HEK293 (cell line): ENCODE measurements around the gene RNPS1.
A peak's percentile ranks its signal among the peaks of the same experiment; 100 is the strongest.

Experiments
- CTCF ChIA-PET: fragments of 350-600 bp; formaldehyde crosslinking; extraction: SDS; loops from one replicate; lab custom pipeline; 2021; ENCODE audit warnings: antibody characterized with exemption; lab: Yijun Ruan, JAX
- POLR2A ChIA-PET: fragments of 300-600 bp; formaldehyde crosslinking; extraction: SDS; loops from one replicate; lab custom pipeline; 2020; ENCODE audit warnings: antibody characterized with exemption, inconsistent platforms; lab: Yijun Ruan, JAX
- H3K27ac ChIP-seq: fragments of 200-500 bp; sonication (Bioruptor generic); 2 replicates; pipeline ENCODE4 v1.5.1; 2014; ENCODE audit warnings: low read depth, low read length, control low read depth, inconsistent platforms; ENCODE audit errors: extremely low read depth
- H3K36me3 ChIP-seq, 2 experiments: fragments of 200-500 bp in 1 of 2; sonication (Bioruptor generic) in 1 of 2; 1 replicate in 1 of 2; 2 replicates in 1 of 2; pipeline ENCODE4 v1.5.1; 2014 to 2017; ENCODE audit warnings: inconsistent platforms in 2 of 2, low read length in 2 of 2; ENCODE audit not compliant: control insufficient read depth in 2 of 2, insufficient read depth in 1 of 2
- H3K4me1 ChIP-seq: fragments of 200-500 bp; sonication (Bioruptor generic); 2 replicates; pipeline ENCODE4 v1.5.1; 2014; ENCODE audit warnings: mild to moderate bottlenecking, low read length, inconsistent platforms; ENCODE audit not compliant: control insufficient read depth, insufficient read depth
- H3K4me3 ChIP-seq: 2 replicates; pipeline ENCODE4 v1.5.1; 2011; ENCODE audit warnings: low read depth, mild to moderate bottlenecking, control low read depth, low read length, moderate library complexity
- H3K9me3 ChIP-seq: fragments of 200-500 bp; sonication (Bioruptor generic); 2 replicates; pipeline ENCODE4 v1.5.1; 2014; ENCODE audit warnings: low read depth, low read length, inconsistent platforms; ENCODE audit not compliant: control insufficient read depth, insufficient read depth
- GFI1B ChIP-seq: fragments of 450-650 bp; formaldehyde crosslinking; IDR thresholded peaks from 2 replicates; pipeline ENCODE4 v1.5.1; 2016; ENCODE audit warnings: missing biosample characterization, missing genetic modification characterization
- KLF10 ChIP-seq: fragments of 450-650 bp; IDR thresholded peaks from 2 replicates; pipeline ENCODE4 v1.5.1; 2018; ENCODE audit warnings: missing biosample characterization, mild to moderate bottlenecking, missing genetic modification characterization
- SP2 ChIP-seq: fragments of 450-650 bp; formaldehyde crosslinking; IDR thresholded peaks from 2 replicates; pipeline ENCODE4 v1.5.1; 2016; ENCODE audit warnings: missing biosample characterization, missing genetic modification characterization
- ZBTB1 ChIP-seq: fragments of 450-650 bp; formaldehyde crosslinking; IDR thresholded peaks from 2 replicates; pipeline ENCODE4 v1.5.1; 2016; ENCODE audit warnings: missing biosample characterization, missing genetic modification characterization
- ZNF138 ChIP-seq: fragments of 450-650 bp; formaldehyde crosslinking; IDR thresholded peaks from 2 replicates; pipeline ENCODE4 v1.5.1; 2016; ENCODE audit warnings: missing biosample characterization, missing genetic modification characterization, borderline replicate concordance
- ZNF19 ChIP-seq: fragments of 450-650 bp; formaldehyde crosslinking; IDR thresholded peaks from 2 replicates; pipeline ENCODE4; 2016; ENCODE audit warnings: missing biosample characterization, missing genetic modification characterization, low read depth
- ZNF23 ChIP-seq: fragments of 450-650 bp; formaldehyde crosslinking; IDR thresholded peaks from 2 replicates; pipeline ENCODE4 v1.5.1; 2016; ENCODE audit warnings: missing biosample characterization, missing genetic modification characterization, borderline replicate concordance
- ZNF544 ChIP-seq: fragments of 450-650 bp; formaldehyde crosslinking; IDR thresholded peaks from 2 replicates; pipeline ENCODE4 v1.5.0; 2017; ENCODE audit warnings: missing biosample characterization, missing genetic modification characterization
- ZNF585B ChIP-seq: fragments of 450-650 bp; formaldehyde crosslinking; IDR thresholded peaks from 2 replicates; pipeline ENCODE4 v1.5.1; 2016; ENCODE audit warnings: missing biosample characterization, missing genetic modification characterization
- ZNF677 ChIP-seq: fragments of 450-650 bp; IDR thresholded peaks from 2 replicates; pipeline ENCODE4 v1.5.0; 2018; ENCODE audit warnings: missing biosample characterization, mild to moderate bottlenecking, missing genetic modification characterization, moderate library complexity
- ZNF837 ChIP-seq: fragments of 450-650 bp; formaldehyde crosslinking; IDR thresholded peaks from 2 replicates; pipeline ENCODE4 v1.5.1; 2016; ENCODE audit warnings: missing biosample characterization, missing genetic modification characterization
- ZNF843 ChIP-seq: fragments of 450-650 bp; formaldehyde crosslinking; IDR thresholded peaks from 2 replicates; pipeline ENCODE4 v1.5.1; 2016; ENCODE audit warnings: missing biosample characterization, missing genetic modification characterization
- TF ChIP-seq, protein P1 (sequence below): fragments of 450-650 bp; formaldehyde crosslinking; conservative IDR thresholded peaks from 2 replicates; pipeline ENCODE4 v1.5.1; 2016; ENCODE audit warnings: low read depth, missing biosample characterization, missing genetic modification characterization
- TF ChIP-seq, protein P2 (sequence below): fragments of 450-650 bp; formaldehyde crosslinking; IDR thresholded peaks from 2 replicates; pipeline ENCODE4 v1.5.1; 2016; ENCODE audit warnings: missing biosample characterization, missing genetic modification characterization
- TF ChIP-seq, protein P3 (sequence below): fragments of 450-650 bp; formaldehyde crosslinking; IDR thresholded peaks from 2 replicates; pipeline ENCODE4 v1.5.1; 2016; ENCODE audit warnings: missing biosample characterization, missing genetic modification characterization, borderline replicate concordance
- TF ChIP-seq, protein P4 (sequence below): fragments of 450-650 bp; formaldehyde crosslinking; IDR thresholded peaks from 2 replicates; pipeline ENCODE4 v1.5.1; 2016; ENCODE audit warnings: missing biosample characterization, missing genetic modification characterization

The RNPS1 gene

DNA sequence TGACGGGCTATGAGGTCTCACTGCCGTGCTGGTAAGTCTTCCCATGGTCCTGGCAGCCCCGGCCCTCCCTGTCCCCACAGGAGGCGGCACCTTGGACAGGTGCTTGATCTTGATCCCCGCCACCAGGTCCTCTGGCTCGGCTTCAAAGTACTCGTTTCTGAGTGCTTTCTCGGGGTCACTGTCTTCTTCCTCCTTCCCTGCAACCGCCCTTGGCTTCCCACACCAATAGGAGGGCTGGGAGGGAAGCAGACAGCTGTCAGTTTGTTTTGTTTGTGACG, 31.9 kb upstream of the RNPS1 start:
- no peak overlapping the region for H3K4me3 ChIP-seq
- H3K4me1 ChIP-seq, result no peaks in the 10 kb centered on the region
- H3K9me3 ChIP-seq, result no peaks in the 10 kb centered on the region
- ChIA-PET POLR2A (no interaction called here), CTCF (no interaction called here)
- TF ChIP-seq ZNF23 (no peak), SP2 (tag by site-specific recombination) (0 out of 2 replicates have a peak, but pooled peaks have one; percentile 8)
- H3K36me3 ChIP-seq, result peaks cover 0 to 27% of the 10 kb centered on the region in 2 experiments; a peak in 2 of 3 replicates
- H3K27ac ChIP-seq, result no peak overlapping the region

DNA sequence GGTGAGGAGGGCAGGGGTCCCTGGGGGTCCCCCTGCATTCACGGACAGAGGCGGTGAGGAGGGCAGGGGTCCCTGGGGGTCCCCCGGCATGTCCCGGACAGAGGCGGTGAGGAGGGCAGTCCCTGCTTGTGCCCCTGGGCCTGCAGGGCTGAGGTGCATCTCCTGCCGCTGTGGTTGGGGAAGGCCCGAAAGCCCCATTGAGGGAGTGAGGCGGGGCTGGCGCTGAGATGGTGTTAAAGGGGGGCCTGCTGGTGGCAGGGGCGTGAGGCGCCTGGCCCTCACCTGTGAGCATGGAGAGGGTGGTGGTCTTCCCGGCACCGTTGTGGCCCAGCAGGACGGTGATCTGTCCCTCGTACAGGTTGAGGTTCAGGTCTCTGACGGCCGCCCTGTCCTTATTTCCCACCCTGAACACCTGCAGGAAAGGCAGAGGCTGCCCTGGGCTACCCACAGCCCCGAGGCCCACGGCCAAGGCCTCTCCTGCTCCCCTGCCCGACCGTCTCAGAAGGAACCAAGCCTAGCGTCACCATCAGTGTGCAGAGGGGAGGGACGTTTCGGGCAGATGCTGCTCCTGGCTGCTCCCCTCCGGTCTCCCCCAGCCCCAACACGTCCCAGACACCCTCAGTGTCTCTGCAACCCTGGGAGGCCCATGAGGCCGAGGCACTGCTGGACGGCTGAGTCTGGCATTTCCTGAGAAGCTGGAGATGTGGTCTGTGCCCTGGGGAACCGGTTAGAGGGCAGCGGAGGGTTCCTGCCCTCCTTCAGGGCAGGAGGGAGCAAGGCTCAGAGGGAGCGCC, 31.4 kb upstream of the RNPS1 start:
- POLR2A ChIA-PET, result no interaction called here
- H3K27ac ChIP-seq, result no peak overlapping the region
- CTCF ChIA-PET, result no interaction called here
- no peaks in the 10 kb centered on the region for H3K9me3 ChIP-seq
- peaks cover 0 to 27% of the 10 kb centered on the region in 2 experiments; a peak in 2 of 3 replicates for H3K36me3 ChIP-seq
- TF ChIP-seq ZNF677 (tag by site-specific recombination), result no peak
- no peak for TF ChIP-seq ZNF23
- no peak for TF ChIP-seq ZBTB1 (tag by site-specific recombination)
- TF ChIP-seq, protein P1, sequence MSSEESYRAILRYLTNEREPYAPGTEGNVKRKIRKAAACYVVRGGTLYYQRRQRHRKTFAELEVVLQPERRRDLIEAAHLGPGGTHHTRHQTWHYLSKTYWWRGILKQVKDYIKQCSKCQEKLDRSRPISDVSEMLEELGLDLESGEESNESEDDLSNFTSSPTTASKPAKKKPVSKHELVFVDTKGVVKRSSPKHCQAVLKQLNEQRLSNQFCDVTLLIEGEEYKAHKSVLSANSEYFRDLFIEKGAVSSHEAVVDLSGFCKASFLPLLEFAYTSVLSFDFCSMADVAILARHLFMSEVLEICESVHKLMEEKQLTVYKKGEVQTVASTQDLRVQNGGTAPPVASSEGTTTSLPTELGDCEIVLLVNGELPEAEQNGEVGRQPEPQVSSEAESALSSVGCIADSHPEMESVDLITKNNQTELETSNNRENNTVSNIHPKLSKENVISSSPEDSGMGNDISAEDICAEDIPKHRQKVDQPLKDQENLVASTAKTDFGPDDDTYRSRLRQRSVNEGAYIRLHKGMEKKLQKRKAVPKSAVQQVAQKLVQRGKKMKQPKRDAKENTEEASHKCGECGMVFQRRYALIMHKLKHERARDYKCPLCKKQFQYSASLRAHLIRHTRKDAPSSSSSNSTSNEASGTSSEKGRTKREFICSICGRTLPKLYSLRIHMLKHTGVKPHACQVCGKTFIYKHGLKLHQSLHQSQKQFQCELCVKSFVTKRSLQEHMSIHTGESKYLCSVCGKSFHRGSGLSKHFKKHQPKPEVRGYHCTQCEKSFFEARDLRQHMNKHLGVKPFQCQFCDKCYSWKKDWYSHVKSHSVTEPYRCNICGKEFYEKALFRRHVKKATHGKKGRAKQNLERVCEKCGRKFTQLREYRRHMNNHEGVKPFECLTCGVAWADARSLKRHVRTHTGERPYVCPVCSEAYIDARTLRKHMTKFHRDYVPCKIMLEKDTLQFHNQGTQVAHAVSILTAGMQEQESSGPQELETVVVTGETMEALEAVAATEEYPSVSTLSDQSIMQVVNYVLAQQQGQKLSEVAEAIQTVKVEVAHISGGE, result no peak
- TF ChIP-seq, protein P2, sequence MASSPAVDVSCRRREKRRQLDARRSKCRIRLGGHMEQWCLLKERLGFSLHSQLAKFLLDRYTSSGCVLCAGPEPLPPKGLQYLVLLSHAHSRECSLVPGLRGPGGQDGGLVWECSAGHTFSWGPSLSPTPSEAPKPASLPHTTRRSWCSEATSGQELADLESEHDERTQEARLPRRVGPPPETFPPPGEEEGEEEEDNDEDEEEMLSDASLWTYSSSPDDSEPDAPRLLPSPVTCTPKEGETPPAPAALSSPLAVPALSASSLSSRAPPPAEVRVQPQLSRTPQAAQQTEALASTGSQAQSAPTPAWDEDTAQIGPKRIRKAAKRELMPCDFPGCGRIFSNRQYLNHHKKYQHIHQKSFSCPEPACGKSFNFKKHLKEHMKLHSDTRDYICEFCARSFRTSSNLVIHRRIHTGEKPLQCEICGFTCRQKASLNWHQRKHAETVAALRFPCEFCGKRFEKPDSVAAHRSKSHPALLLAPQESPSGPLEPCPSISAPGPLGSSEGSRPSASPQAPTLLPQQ, result no peak
- no peak for TF ChIP-seq ZNF843 (tag by site-specific recombination)
- no peak for TF ChIP-seq ZNF837 (tag by site-specific recombination)
- no peak for TF ChIP-seq ZNF544 (tag by site-specific recombination)
- TF ChIP-seq KLF10 (tag by site-specific recombination), result no peak
- TF ChIP-seq, protein P3, sequence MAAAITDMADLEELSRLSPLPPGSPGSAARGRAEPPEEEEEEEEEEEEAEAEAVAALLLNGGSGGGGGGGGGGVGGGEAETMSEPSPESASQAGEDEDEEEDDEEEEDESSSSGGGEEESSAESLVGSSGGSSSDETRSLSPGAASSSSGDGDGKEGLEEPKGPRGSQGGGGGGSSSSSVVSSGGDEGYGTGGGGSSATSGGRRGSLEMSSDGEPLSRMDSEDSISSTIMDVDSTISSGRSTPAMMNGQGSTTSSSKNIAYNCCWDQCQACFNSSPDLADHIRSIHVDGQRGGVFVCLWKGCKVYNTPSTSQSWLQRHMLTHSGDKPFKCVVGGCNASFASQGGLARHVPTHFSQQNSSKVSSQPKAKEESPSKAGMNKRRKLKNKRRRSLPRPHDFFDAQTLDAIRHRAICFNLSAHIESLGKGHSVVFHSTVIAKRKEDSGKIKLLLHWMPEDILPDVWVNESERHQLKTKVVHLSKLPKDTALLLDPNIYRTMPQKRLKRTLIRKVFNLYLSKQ, result no peak
- no peak for TF ChIP-seq ZNF138 (tag by site-specific recombination)
- no peak for TF ChIP-seq ZNF585B (tag by site-specific recombination)
- no peak for TF ChIP-seq GFI1B (tag by site-specific recombination)
- TF ChIP-seq, protein P4, sequence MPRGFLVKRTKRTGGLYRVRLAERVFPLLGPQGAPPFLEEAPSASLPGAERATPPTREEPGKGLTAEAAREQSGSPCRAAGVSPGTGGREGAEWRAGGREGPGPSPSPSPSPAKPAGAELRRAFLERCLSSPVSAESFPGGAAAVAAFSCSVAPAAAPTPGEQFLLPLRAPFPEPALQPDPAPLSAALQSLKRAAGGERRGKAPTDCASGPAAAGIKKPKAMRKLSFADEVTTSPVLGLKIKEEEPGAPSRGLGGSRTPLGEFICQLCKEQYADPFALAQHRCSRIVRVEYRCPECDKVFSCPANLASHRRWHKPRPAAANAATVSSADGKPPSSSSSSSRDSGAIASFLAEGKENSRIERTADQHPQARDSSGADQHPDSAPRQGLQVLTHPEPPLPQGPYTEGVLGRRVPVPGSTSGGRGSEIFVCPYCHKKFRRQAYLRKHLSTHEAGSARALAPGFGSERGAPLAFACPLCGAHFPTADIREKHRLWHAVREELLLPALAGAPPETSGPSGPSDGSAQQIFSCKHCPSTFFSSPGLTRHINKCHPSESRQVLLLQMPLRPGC (tag by site-specific recombination), result no peak
- no peak for TF ChIP-seq ZNF19 (tag by site-specific recombination)
- TF ChIP-seq, all 188 proteins: peak for 0
- H3K4me1 ChIP-seq, result no peaks in the 10 kb centered on the region
- H3K4me3 ChIP-seq, result no peak overlapping the region
